Stimulated activated CD8-positive, alpha-beta memory T cell treated with anti-CD3 and anti-CD28 coated beads, Interleukin-4, amount 100 ng/mL, for 4 hours (primary cell): ENCODE measurements around the gene RSU1.

Source experiments
- DNase-seq, 2 donors: peaks; one replicate each; pipeline ENCODE4 v3.0.0-alpha.2; 2020; ENCODE audit warnings: low read depth in 2 of 2, low spot score in 1 of 2

Gene RSU1

GRCh38 chr10:16685551-16685950, 131.7 kb downstream of the RSU1 start:
- DNase-seq, result no peak

GRCh38 chr10:16681521-16681920, 135.7 kb downstream of the RSU1 start:
- DNase-seq, result no peak

- DNase-seq, result no peak
These were observed 137.7 kb downstream of the RSU1 start for GRCh38 chr10:16679511-16679910.

- no peak for DNase-seq
These were observed 141.9 kb downstream of the RSU1 start for GRCh38 chr10:16675334-16675733.

- DNase-seq, result no peak
These were observed 143.0 kb downstream of the RSU1 start for GRCh38 chr10:16674147-16674703.

GRCh38 chr10:16673443-16673842, 143.8 kb downstream of the RSU1 start:
- no peak for DNase-seq

GRCh38 chr10:16663444-16663843, 153.8 kb downstream of the RSU1 start:
- DNase-seq, result no peak

- no peak for DNase-seq
These were observed 154.3 kb downstream of the RSU1 start for GRCh38 chr10:16662923-16663322.

- no peak for DNase-seq
These were observed 160.3 kb downstream of the RSU1 start for GRCh38 chr10:16656895-16657294.

GRCh38 chr10:16653224-16653623, 164.0 kb downstream of the RSU1 start:
- no peak for DNase-seq

GRCh38 chr10:16652154-16652553, 165.1 kb downstream of the RSU1 start:
- DNase-seq, result no peak

GRCh38 chr10:16649757-16650156, 167.5 kb downstream of the RSU1 start:
- no peak for DNase-seq

- DNase-seq, result no peak
These were observed 168.9 kb downstream of the RSU1 start for GRCh38 chr10:16648366-16648765.

- DNase-seq, result no peak
These were observed 170.8 kb downstream of the RSU1 start for GRCh38 chr10:16646181-16647059.

- no peak for DNase-seq
These were observed 173.1 kb downstream of the RSU1 start for GRCh38 chr10:16644146-16644545.

GRCh38 chr10:16643502-16643901, 173.7 kb downstream of the RSU1 start:
- no peak for DNase-seq

GRCh38 chr10:16640153-16640552, 177.1 kb downstream of the RSU1 start:
- no peak for DNase-seq

- DNase-seq, result no peak
These were observed 177.8 kb downstream of the RSU1 start for GRCh38 chr10:16639471-16639870.

GRCh38 chr10:16632996-16633395, 184.2 kb downstream of the RSU1 start:
- DNase-seq, result no peak

- no peak for DNase-seq
These were observed 190.5 kb downstream of the RSU1 start for GRCh38 chr10:16626697-16627096.

- no peak for DNase-seq
These were observed 204.3 kb downstream of the RSU1 start for GRCh38 chr10:16612981-16613355.

- no peak for DNase-seq
These were observed 204.9 kb downstream of the RSU1 start for GRCh38 chr10:16612115-16612980.
